ENCODE measurements around the gene CATSPER3.

CATSPER3 gene

GRCh38 chr5:135012033-135012588 lies 44.4 kb downstream of the CATSPER3 start:
- no peak for DNase-seq

GRCh38 chr5:135012951-135013391 lies 45.3 kb downstream of the CATSPER3 start:
- no peak for DNase-seq

GRCh38 chr5:135013445-135013844 lies 45.7 kb downstream of the CATSPER3 start:
- DNase-seq: no peak

- no peak for DNase-seq
These were observed 46.4 kb downstream of the CATSPER3 start for GRCh38 chr5:135013947-135014570.

GRCh38 chr5:135015942-135016341 lies 48.2 kb downstream of the CATSPER3 start:
- no peak for DNase-seq

GRCh38 chr5:135016861-135017290 lies 49.2 kb downstream of the CATSPER3 start:
- no peak for DNase-seq

DNA sequence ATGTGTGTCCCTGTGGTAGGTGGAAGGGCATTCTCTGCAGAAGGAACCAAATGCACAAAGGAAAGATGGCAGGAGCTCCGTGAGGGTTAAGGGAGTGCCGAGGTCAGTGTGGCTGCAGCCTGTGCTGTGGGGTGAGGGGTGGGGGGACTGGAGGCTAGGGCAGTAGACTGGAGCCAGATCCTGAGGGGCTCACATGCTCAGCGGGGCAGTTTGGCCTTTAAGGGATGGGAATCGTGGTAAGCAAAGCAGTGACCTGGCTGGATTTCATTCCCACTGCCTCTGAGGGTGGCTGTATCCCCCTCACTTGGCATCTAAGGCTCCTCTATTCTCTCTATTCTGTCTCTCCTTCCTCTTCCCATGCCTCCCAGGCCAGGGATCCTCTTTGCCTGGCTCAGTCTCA lies 50.8 kb downstream of the CATSPER3 start:
- no peak for DNase-seq

DNA sequence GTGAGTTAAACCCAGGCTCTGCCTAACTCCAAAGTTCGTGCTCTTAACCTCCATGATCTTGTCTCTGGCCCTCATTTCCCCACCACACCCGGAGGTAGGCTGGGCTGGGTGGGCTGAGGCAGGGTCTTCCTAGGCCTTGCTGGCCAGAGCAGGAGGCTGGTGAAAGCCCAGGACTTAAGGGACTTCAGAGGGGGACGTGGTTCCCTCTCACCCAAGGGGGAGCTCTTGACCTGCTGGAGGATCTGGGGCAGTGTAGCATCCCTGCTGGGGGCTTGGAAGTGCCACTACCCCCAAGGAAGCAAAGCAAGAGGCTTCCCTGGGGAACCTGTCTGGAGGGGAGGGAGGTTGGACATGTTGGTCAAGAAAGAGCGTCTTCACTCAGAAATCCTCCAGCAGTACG lies 51.6 kb downstream of the CATSPER3 start:
- DNase-seq: no peak

- no peak for DNase-seq
These were observed 52.6 kb downstream of the CATSPER3 start for GRCh38 chr5:135020111-135020895.

DNA sequence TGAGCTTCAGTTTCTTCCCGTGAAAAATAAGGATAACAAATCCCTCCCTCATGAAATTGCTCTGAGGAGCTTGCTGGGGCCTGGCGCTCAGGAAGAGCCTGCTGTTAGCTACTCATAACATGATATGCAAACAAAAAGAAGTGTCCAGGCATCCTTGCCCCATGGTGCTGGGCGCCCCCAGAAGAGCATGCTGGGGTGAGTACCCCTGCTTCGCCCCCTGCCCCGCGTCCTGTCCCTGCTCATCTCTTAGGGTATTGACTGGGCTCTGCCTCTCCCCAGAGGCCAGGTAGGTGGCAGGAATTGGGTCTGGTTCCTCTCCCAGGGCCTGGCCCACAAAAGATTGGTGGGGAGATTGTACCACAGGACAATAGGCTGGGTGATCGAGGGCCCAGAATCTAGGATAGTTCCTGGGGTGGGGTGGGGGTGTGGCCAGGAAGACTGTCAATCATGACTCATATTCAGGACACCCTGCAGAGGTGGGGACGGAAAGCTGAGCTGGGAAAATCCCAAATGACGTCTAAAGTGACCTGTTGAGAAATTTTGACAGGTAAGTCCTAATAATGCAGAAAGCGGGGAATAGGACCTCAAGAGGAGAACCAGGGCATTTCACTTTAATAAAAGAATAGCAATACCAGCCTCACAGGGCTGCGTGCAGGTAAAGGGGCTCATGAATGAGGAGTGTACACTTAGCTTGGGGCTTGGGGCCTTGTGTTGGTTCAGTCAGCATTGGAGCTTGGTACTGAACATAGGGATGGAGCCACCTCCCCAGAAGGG lies 57.4 kb downstream of the CATSPER3 start:
- no peak for DNase-seq

DNA sequence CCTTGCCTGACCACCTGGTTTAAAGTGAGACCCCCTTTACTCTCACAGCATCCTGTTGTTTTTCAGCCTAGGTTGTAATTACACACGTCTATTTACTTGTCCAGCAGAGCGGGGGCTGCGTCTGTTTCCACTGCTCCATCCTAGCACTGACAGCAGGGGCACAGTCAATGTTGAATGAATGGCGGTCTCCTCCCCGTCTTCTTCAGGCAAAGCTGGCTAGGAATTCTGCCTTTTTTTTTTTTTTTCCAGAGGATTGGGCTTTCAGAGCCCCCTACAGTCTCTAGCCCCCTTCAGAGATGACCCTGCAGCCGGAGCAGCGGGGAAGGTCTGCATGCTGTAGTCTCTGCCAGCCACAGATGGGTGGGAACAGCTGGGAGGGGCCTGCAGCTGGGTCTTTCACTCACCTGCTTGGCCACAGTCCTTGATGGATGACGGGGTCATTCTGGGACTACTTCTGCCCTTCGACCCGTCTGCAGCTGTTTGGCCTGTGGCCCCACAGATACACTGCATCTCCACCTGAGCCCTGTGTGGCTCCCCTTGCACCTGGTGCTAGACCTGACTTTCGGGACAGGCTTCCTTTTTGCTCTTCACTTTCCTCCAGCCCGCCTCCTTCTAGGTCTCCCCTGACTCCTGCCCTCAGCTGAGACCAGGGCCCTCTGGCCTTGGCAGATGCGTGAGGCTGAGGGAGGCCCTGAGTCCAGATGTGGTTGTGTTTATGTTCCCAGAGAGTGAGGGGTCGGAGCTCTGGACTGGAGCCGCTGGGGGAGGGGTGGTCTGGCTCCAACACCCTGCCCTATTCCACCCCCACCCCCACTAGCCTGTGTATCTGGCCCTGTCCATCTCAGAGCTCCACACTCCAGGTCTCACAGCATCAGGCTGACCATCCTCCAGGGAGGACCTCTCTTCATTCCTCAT lies 58.3 kb downstream of the CATSPER3 start:
- DNase-seq: no peak

- no peak for DNase-seq
These were observed 59.0 kb downstream of the CATSPER3 start for GRCh38 chr5:135026645-135027265.

DNA sequence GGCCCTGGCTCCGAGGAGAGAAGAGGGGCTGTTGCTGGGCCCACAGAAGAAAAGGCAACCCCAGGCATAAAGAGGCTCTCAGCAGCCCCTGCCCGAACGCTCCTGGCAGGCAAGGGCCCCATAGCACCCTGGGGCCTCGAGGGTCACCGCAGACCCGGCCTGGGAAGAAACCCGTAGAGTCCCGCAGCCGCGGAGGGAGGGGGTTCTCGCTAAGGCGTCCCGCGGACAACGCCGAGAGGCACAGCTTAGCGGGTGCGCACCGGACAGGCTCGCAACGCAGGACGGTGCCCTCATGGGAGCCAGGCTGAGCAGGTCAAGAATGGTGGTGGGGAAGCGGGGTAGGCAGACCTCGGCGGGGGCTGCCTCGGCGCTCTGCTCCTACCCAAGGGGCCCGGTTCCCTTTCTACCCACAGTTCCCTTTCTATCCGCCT lies 59.6 kb downstream of the CATSPER3 start:
- no peak for DNase-seq

DNA sequence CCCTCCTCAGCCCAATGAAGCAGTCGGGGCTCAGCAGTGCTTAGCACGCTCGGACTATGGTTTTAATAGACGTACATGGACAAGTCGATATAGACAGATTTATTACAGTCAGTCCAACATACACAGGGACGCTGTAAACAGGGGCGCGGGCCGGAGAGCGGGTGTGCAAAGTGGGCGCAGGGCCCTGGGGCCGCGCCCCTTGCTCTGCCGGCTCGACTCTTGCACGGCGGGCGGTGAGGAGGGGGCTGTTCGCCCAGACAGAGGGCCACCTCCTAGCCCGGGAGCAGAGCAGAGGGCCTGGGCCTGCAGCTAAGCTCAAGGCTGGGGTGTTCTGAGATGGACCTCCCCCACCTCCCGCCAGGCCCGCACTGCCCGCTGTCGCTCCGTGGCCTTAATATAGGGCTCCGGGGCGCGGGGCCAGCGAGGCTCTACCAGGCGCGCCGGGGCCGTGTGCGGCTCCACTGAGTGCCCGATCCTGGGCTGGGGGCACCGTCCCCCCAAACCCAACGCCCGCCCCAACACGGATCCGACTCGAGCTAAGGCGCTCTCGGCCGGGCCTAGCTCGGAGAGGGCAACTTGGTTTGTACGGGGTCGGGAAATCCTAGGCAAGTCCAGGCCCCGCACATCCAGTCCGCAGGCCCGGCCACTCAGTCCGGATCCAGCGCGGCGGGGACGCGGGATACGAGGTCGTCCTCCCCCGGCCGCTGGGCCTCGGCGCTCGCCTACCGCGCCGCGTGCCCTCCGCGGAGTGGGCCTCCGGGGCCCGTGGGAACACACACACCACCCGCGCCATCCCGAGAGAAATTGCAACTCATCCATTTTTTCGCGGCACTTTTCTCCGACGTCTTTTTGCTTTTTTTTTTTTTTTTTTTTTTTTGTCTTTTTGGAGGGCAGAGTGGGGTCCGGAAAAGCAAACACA lies 60.2 kb downstream of the CATSPER3 start:
- no peak for DNase-seq

DNA sequence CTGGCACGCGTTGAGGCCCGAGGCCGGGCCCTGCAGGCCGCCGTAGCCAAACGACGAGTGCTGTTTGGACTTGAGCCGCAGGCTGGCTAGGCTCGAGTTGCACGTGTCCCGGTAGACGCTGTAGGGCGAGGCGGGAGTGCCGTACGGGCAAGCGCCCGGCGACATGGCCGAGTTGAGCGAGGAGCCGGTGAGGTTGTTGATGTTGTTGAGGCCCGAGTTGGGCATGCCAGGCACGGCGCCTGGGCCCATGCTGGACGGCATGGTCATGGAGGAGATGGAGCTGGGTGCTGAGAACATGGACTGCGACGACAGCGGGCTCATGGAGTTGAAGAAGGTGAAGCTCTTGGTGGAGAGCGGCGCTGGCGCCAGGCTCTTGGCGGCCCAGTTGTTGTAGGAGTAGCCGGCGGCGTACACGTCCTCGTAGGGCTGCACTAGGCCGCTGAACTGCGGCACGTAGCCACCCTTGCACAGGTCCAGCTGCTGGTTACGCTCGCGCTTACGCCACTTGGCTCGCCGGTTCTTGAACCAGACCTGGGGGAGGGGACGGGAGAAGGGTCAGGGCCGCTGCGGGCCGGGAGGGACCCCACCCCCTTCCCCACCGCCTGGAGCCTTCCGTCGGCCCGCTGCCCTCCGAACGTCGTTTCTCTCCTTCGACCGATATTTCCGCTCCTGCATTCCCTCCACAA lies 61.2 kb downstream of the CATSPER3 start:
- no peak for DNase-seq

GRCh38 chr5:135029477-135030122 lies 61.9 kb downstream of the CATSPER3 start:
- no peak for DNase-seq

- no peak for DNase-seq
These were observed 62.6 kb downstream of the CATSPER3 start for GRCh38 chr5:135030123-135030955.
